CD4-positive, alpha-beta T cell treated with Interferon alpha-2 for 1 hour (primary cell): ENCODE measurements around the gene H1-8.

ENCODE experiments used
- DNase-seq, 2 donors: peaks; one replicate each; pipeline ENCODE4 v3.0.0-alpha.2; 2020 to 2022

Gene H1-8

DNA sequence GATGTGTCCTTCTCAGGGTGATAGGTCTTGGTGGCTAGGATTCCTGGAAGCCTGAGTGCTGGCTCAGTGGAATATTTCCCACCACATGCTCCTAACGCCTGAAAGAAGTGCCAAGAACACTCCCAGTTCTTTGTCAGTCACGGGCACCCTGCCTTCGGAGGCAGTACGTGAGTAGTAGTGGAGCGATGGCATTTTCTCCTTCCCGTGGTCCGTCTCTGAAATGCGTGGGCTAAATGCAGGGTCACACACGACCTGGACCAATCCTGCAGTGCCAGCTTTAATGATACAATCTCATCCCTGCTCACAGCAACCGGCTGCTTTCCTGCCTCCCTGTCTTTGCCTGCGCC, 14.5 kb downstream of the H1-8 start:
- DNase-seq, result no peak

GRCh38 chr3:129558081-129558771, 15.3 kb downstream of the H1-8 start:
- no peak for DNase-seq

- no peak for DNase-seq
These were observed 16.0 kb downstream of the H1-8 start for GRCh38 chr3:129558772-129559564.

DNA sequence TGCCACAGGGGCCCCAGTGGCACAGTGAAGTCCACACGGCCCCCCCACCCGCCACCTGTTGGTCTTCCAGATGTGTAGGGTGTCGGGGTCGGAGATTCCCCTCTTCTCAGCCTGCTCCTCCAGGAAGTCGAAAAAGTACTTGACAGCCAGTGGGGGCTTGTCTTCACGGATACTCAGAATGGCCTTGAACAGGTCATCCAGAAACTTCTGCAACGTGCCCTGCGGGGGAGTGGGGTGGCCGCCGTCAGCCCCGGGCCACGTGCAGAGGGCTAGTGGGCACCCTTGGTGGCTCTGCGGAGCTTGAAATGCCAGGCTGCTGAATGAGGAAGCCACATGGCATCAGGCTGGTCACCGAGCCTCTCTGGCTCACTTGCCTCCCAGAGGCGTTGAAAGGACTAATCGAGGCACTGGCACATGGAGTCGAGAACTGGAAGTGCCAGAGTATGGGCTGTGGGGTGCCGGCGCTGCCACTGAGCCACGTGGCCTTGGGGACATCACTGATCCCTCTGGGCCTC, 16.6 kb downstream of the H1-8 start:
- DNase-seq, result no peak

- DNase-seq, result no peak
These were observed 17.4 kb downstream of the H1-8 start for GRCh38 chr3:129560269-129560787.

- no peak for DNase-seq
These were observed 18.1 kb downstream of the H1-8 start for GRCh38 chr3:129560911-129561594.

DNA sequence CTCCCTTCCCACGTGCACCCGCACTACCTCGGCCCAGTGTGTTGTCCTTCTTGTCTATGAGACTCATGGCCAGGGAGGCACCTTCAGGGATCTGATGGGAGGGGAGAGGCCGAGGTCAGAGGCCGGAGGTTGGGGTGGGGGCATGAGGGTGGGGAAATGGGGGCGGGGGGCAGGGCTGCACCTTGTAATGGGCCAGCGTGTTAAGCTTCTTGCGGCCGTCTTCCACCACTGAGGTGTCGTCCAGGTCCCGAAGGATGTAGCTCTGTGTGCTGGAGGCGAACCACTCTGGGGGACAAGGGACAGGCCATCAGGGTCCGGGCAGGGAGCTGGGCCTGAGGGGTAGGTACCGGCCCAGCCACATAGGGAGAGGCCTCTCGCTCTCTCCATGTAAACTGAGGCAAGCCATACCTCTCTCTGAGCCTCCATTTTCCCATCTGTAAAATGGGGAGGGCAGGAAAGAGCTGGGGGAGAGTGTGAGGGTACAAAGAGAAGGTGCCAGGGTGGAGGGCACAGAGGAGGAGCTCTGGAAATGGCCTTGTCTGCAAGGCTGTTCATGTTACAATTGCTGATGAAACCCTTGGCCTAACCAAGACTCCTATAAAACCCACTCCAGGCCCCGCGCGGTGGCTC, 18.8 kb downstream of the H1-8 start:
- no peak for DNase-seq

GRCh38 chr3:129562803-129563202, 19.8 kb downstream of the H1-8 start:
- DNase-seq, result no peak

DNA sequence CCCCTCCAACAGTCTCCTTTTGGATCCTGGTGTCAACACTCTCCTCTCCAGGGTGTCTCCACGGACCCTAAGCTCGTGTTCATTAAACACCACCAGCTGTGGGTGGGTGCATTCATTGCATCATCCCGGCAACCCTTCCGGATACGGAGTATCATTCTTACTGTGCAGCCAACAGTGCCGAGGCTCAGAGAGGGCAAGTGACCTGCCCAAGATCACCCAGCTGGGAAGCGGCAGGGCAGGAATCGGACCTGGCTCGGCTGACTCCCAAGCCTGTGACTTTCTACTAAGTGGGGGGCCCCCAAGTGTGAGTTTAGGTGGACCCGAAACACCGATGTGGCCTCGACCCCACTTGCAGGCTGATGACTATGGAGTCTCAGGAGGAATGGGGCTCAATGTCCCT, 20.4 kb downstream of the H1-8 start:
- no peak for DNase-seq

DNA sequence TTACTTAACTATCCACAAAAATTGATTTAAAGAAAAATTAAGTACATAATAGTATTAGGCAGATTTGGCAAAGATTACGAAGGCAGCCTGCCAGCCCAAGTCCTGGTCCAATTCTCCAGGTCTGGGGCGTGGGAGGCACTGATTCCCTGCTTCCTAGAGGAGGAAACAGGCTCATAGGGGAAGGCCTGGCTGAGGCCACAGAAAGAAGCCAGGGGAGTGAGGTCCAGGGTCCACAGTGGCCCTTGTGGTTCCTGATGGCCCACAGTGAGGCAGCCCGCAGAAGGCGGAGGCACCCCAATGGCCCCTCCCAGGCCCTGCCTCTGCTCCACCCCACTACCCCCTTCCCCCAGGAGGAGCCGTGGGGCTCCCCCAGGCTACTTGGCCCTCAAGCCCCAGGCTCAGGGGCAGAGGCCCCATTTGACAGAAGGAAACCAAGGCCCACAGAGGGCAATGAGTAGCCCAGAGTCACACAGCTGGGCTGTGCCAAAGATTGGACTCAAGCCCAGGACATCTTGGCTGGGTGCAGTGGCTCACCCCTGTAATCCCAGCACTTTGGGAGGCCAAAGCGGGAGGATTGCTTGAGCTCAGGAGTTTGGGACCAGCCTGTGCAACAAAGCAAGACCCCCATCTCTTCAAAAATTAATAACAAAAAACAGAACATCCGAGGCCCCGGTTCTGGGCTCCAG, 21.0 kb downstream of the H1-8 start:
- DNase-seq, result no peak

GRCh38 chr3:129564981-129565644, 22.1 kb downstream of the H1-8 start:
- DNase-seq, result no peak

DNA sequence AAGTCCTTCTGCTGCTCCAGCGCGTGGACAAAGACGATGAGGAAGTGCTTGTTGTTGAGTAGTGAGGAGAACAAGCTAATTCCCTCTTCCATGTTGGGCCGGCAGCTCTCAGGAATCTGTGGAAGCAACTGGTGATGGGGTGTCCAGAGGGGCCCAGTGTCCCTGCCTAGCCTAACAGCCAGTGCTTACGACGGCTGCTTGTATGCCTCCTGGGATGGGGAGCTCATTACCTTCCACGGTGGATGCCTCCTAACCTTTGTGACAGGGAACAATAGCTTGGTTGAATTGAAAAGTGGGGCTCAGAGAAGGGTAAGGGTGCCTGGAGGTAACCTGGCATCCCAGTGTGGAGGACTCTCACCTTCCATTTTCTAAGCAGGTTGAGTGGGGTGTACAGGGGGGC, 22.9 kb downstream of the H1-8 start:
- DNase-seq, result no peak

GRCh38 chr3:129567176-129567705, 24.3 kb downstream of the H1-8 start:
- DNase-seq, result no peak

GRCh38 chr3:129567939-129568338, 25.0 kb downstream of the H1-8 start:
- DNase-seq, result no peak

DNA sequence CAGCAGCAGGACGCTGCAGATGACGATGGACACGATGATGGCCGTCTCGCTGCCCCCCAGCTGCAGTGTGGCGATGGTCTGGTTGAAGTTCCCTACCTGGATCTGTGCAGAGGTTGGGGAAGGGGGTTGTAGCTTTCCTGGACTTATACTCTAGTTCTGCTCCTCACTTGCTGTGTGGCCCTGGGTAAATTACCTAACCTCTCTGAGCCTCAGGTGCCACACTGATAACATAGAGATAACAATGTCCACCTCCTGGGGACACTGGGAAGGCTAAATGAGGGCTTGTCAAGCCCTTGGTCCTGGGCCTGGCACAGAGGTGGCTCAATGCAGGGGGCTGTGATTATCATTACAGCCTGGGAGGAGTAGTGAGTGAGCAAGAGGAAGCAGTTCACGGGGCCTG, 26.9 kb downstream of the H1-8 start:
- no peak for DNase-seq

- no peak for DNase-seq
These were observed 28.9 kb downstream of the H1-8 start for GRCh38 chr3:129571605-129572547.

DNA sequence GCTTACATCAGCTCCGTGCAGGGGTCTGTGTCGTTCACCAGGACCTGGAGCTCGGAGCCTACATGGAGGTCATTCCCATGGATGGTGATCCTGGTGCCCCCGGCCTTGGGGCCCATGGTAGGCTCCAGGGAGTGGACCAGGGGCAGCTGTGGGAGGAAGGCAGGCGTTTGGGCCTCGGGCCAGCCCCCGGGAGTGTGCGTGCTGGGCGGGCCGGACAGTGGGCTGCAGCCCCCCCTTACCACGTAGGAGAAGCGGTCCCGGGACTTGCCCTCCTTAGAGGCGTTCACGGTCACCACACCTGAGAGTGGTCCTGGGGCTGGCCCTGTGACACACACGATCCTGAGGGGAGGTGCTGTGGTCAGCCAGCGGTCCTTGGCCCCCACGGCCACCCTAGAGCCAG, 29.6 kb downstream of the H1-8 start:
- DNase-seq, result no peak

- DNase-seq, result no peak
These were observed 30.5 kb downstream of the H1-8 start for GRCh38 chr3:129573493-129573892.

DNA sequence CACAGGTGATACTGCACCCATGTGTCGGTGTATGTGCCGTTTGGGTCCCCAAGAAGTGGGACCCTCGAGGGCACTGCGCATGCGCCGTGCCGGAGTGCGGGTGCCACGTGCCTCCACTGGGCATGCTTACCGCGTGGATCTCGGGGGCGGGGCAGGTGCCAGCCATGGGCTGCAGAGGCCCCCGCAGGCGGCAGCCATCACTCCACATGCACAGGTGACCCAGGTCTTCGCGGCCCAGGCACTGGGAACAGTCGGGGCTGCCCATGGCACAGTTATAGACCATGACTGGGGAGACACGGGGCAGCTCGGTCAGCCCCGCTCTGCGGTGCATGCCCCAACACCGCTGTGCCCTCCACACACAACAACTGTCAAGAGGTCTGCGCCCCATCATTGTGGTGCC, 31.2 kb downstream of the H1-8 start:
- no peak for DNase-seq

DNA sequence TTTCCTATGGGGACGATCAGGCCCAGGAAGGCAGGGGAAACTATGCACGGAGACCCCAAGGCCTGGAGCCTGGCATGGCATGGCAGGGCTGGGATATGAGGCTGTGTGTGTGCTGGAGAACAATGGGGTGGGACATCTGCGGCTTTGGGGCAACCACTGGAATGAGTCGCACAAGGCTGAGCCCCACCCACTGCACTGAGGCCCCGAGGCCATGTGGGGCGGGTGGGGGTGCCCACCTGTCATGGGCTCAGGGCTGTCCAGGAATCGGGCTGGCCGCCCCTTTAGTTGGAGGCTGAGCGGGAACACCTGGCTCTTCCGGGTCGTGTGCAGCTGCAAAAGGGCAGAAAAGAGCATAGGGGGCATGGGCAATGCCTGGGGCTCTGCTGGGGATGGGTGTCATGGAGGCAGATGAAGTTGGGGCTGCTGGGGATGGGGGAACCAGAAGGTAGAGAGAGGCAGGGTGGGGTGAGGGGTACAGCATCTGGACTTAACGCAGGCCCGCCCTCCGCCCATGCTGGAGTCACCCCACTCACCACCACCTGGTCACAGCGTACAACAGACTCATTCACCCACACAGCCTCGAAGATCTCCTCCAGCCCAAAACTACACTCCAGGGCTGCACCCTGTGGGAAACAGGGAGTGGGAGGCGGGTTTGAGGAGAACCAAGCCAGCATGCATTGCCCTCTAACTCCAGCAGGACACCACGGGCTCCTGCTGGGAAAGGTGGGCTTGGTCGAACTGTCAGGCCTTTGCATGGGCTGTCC, 32.4 kb downstream of the H1-8 start:
- no peak for DNase-seq
